ENCODE measurements around the gene PRKCD. TPM values are rescaled to one million over a fixed set of nuclear protein-coding genes. Genes with fewer than 3 reads are reported as not detected.

The PRKCD gene
- total RNA-seq, 1 experiment from 2014 or later = 19.2 TPM

DNA sequence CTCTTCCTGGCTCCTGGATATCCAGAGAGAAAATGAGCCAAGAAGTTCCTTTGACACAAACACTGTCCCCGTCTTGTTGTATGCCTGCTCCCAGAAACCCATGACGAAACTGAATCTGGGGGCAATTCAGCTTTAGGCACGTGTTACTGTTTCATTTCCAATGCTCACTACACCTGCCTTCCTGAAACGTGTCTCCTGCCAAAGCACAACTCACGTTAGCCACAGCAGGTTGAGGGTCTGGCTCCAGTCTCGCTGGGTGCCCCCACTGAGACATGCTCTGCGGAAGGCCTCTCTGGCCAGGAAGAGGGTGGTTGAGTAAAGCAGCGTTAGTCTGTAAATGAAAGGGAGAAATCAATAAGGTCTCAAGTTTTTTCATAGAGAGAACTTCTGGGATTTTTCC, 37.5 kb upstream of the PRKCD start:
- CTCF ChIA-PET = no interaction called here
- Mint-ChIP-seq H3K9me3 (no peaks in the 10 kb centered on the region), H3K27ac (no peak overlapping the region), H3K4me1 (no peaks in the 10 kb centered on the region), H3K4me3 (no peak overlapping the region), H3K27me3 (ENCODE audit: low read depth) (no peaks in the 10 kb centered on the region), H3K36me3 (peaks cover 47% of the 10 kb centered on the region)
- DNase-seq (ENCODE audit: low spot score) = no peak
- TF ChIP-seq FOXJ3 (CRISPR knock-in tag; IDR thresholded peaks at IDR 0.05; ENCODE audit: borderline replicate concordance) = no peak
- TF ChIP-seq NR3C1 (CRISPR knock-in tag; conservative IDR thresholded peaks at IDR 0.05; ENCODE audit: low read depth) = no peak
- TF ChIP-seq SMAD3 (CRISPR knock-in tag; IDR thresholded peaks at IDR 0.05; ENCODE audit: borderline replicate concordance) = no peak
- no peak for TF ChIP-seq JAZF1 (CRISPR knock-in tag; IDR thresholded peaks at IDR 0.05)
- no peak for TF ChIP-seq ZNF121 (CRISPR knock-in tag; IDR thresholded peaks at IDR 0.05)
- TF ChIP-seq, protein P1, sequence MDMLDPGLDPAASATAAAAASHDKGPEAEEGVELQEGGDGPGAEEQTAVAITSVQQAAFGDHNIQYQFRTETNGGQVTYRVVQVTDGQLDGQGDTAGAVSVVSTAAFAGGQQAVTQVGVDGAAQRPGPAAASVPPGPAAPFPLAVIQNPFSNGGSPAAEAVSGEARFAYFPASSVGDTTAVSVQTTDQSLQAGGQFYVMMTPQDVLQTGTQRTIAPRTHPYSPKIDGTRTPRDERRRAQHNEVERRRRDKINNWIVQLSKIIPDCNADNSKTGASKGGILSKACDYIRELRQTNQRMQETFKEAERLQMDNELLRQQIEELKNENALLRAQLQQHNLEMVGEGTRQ (CRISPR knock-in tag; IDR thresholded peaks at IDR 0.05) = no peak
- TF ChIP-seq, protein P2, sequence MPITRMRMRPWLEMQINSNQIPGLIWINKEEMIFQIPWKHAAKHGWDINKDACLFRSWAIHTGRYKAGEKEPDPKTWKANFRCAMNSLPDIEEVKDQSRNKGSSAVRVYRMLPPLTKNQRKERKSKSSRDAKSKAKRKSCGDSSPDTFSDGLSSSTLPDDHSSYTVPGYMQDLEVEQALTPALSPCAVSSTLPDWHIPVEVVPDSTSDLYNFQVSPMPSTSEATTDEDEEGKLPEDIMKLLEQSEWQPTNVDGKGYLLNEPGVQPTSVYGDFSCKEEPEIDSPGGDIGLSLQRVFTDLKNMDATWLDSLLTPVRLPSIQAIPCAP (CRISPR knock-in tag; IDR thresholded peaks at IDR 0.05) = no peak
- no peak for TF ChIP-seq ZNF396 (CRISPR knock-in tag; IDR thresholded peaks at IDR 0.05; ENCODE audit: borderline replicate concordance)
- TF ChIP-seq, protein P3, sequence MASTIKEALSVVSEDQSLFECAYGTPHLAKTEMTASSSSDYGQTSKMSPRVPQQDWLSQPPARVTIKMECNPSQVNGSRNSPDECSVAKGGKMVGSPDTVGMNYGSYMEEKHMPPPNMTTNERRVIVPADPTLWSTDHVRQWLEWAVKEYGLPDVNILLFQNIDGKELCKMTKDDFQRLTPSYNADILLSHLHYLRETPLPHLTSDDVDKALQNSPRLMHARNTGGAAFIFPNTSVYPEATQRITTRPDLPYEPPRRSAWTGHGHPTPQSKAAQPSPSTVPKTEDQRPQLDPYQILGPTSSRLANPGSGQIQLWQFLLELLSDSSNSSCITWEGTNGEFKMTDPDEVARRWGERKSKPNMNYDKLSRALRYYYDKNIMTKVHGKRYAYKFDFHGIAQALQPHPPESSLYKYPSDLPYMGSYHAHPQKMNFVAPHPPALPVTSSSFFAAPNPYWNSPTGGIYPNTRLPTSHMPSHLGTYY (CRISPR knock-in tag; IDR thresholded peaks at IDR 0.05) = no peak
- TF ChIP-seq, protein P4, sequence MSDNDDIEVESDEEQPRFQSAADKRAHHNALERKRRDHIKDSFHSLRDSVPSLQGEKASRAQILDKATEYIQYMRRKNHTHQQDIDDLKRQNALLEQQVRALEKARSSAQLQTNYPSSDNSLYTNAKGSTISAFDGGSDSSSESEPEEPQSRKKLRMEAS (CRISPR knock-in tag; IDR thresholded peaks at IDR 0.05) = no peak
- no peak for TF ChIP-seq TCF7 (CRISPR knock-in tag; IDR thresholded peaks at IDR 0.05; ENCODE audit: low read depth)
- no peak for TF ChIP-seq ZNF416 (CRISPR knock-in tag; IDR thresholded peaks at IDR 0.05)
- TF ChIP-seq MYBL2 (CRISPR knock-in tag; IDR thresholded peaks at IDR 0.05) = no peak
- no peak for TF ChIP-seq OVOL2 (CRISPR knock-in tag; IDR thresholded peaks at IDR 0.05; ENCODE audit: borderline replicate concordance)
- TF ChIP-seq EMX1 (CRISPR knock-in tag; IDR thresholded peaks at IDR 0.05) = no peak
- TF ChIP-seq ZNF423 (CRISPR knock-in tag; IDR thresholded peaks at IDR 0.05) = no peak
- no peak for TF ChIP-seq RORB (CRISPR knock-in tag; IDR thresholded peaks at IDR 0.05)
- POLR2A ChIA-PET = no interaction called here
- no peak for ATAC-seq

DNA sequence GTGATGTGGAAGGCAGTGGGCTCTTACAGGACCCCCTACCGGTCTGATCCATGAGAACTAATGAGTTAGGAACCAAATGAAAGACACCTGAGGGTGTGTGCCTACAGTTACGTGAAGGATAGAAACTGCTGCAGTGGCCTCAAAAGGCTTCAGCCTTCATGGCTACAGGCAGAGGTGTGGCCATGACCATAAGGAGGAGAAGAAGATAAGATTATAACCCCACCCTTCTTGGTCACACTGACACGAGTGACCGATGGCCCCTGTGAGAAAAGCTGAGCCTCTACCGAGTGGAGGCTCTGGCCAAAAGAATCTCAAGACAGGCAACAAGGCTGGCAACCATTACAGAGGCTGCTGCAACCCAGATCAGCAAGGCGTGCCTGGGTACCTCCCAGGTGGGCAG, 37.1 kb upstream of the PRKCD start:
- Mint-ChIP-seq H3K27me3 (ENCODE audit: low read depth) (no peaks in the 10 kb centered on the region), H3K36me3 (peaks cover 46% of the 10 kb centered on the region), H3K27ac (no peak overlapping the region), H3K4me1 (no peaks in the 10 kb centered on the region), H3K9me3 (no peaks in the 10 kb centered on the region), H3K4me3 (no peak overlapping the region)
- no peak for DNase-seq (ENCODE audit: low spot score)
- ChIA-PET POLR2A (no interaction called here), CTCF (no interaction called here)
- no peak for ATAC-seq
- TF ChIP-seq ELF4 (CRISPR knock-in tag; IDR thresholded peaks at IDR 0.05; ENCODE audit: low read depth) (no peak), ZBTB21 (CRISPR knock-in tag; IDR thresholded peaks at IDR 0.05; ENCODE audit: borderline replicate concordance) (no peak), PRRX2 (CRISPR knock-in tag; IDR thresholded peaks at IDR 0.05) (no peak), NR1H2 (CRISPR knock-in tag; IDR thresholded peaks at IDR 0.05) (no peak), OVOL2 (CRISPR knock-in tag; IDR thresholded peaks at IDR 0.05; ENCODE audit: borderline replicate concordance) (no peak), ZNF121 (CRISPR knock-in tag; IDR thresholded peaks at IDR 0.05) (no peak), GTF2I (CRISPR knock-in tag; conservative IDR thresholded peaks at IDR 0.05) (no peak), SMAD3 (CRISPR knock-in tag; IDR thresholded peaks at IDR 0.05; ENCODE audit: borderline replicate concordance) (no peak), ZNF317 (CRISPR knock-in tag; IDR thresholded peaks at IDR 0.05; ENCODE audit: borderline replicate concordance, low read depth) (no peak)
- TF ChIP-seq, protein P5, sequence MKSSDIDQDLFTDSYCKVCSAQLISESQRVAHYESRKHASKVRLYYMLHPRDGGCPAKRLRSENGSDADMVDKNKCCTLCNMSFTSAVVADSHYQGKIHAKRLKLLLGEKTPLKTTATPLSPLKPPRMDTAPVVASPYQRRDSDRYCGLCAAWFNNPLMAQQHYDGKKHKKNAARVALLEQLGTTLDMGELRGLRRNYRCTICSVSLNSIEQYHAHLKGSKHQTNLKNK (CRISPR knock-in tag; IDR thresholded peaks at IDR 0.05) = no peak
- TF ChIP-seq, protein P6, sequence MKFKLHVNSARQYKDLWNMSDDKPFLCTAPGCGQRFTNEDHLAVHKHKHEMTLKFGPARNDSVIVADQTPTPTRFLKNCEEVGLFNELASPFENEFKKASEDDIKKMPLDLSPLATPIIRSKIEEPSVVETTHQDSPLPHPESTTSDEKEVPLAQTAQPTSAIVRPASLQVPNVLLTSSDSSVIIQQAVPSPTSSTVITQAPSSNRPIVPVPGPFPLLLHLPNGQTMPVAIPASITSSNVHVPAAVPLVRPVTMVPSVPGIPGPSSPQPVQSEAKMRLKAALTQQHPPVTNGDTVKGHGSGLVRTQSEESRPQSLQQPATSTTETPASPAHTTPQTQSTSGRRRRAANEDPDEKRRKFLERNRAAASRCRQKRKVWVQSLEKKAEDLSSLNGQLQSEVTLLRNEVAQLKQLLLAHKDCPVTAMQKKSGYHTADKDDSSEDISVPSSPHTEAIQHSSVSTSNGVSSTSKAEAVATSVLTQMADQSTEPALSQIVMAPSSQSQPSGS (CRISPR knock-in tag; IDR thresholded peaks at IDR 0.05; ENCODE audit: borderline replicate concordance, low read depth) = no peak
- TF ChIP-seq, protein P7, sequence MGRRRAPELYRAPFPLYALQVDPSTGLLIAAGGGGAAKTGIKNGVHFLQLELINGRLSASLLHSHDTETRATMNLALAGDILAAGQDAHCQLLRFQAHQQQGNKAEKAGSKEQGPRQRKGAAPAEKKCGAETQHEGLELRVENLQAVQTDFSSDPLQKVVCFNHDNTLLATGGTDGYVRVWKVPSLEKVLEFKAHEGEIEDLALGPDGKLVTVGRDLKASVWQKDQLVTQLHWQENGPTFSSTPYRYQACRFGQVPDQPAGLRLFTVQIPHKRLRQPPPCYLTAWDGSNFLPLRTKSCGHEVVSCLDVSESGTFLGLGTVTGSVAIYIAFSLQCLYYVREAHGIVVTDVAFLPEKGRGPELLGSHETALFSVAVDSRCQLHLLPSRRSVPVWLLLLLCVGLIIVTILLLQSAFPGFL (CRISPR knock-in tag; IDR thresholded peaks at IDR 0.05; ENCODE audit: borderline replicate concordance) = no peak
- TF ChIP-seq, protein P8, sequence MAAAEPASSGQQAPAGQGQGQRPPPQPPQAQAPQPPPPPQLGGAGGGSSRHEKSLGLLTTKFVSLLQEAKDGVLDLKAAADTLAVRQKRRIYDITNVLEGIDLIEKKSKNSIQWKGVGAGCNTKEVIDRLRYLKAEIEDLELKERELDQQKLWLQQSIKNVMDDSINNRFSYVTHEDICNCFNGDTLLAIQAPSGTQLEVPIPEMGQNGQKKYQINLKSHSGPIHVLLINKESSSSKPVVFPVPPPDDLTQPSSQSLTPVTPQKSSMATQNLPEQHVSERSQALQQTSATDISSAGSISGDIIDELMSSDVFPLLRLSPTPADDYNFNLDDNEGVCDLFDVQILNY (CRISPR knock-in tag; IDR thresholded peaks at IDR 0.05) = no peak
- TF ChIP-seq, protein P9, sequence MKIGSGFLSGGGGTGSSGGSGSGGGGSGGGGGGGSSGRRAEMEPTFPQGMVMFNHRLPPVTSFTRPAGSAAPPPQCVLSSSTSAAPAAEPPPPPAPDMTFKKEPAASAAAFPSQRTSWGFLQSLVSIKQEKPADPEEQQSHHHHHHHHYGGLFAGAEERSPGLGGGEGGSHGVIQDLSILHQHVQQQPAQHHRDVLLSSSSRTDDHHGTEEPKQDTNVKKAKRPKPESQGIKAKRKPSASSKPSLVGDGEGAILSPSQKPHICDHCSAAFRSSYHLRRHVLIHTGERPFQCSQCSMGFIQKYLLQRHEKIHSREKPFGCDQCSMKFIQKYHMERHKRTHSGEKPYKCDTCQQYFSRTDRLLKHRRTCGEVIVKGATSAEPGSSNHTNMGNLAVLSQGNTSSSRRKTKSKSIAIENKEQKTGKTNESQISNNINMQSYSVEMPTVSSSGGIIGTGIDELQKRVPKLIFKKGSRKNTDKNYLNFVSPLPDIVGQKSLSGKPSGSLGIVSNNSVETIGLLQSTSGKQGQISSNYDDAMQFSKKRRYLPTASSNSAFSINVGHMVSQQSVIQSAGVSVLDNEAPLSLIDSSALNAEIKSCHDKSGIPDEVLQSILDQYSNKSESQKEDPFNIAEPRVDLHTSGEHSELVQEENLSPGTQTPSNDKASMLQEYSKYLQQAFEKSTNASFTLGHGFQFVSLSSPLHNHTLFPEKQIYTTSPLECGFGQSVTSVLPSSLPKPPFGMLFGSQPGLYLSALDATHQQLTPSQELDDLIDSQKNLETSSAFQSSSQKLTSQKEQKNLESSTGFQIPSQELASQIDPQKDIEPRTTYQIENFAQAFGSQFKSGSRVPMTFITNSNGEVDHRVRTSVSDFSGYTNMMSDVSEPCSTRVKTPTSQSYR (CRISPR knock-in tag; IDR thresholded peaks at IDR 0.05) = no peak
